ENCODE measurements around the gene BAD. TPM values are rescaled to one million over a fixed set of nuclear protein-coding genes. Genes with fewer than 3 reads are reported as not detected.

Gene BAD
- total RNA-seq, 1 experiment from 2014 or later = 23.3 TPM

- DNase-seq = no peak
Measured at GRCh38 chr11:64243236-64243854, 41.1 kb downstream of the BAD start.

More at GRCh38 chr11:64243236-64243854, 41.1 kb downstream of the BAD start:
- Histone ChIP-seq H2BK15ac (ENCODE audit: low read depth, low read length) (no peak overlapping the region), H3K79me2 (ENCODE audit: insufficient read depth, low read length) (peaks cover 9% of the 10 kb centered on the region; the same call in 1 of the 2 replicates), H3K27me3 (ENCODE audit: insufficient read depth, low read length) (no peaks in the 10 kb centered on the region), H2BK5ac (ENCODE audit: insufficient read length, low read length) (no peak overlapping the region), H3K18ac (ENCODE audit: insufficient read length, low read depth, low read length) (no peak overlapping the region), H4K8ac (replicated peaks; ENCODE audit: insufficient read length, low read depth, low read length) (no peak overlapping the region), H3K23me2 (ENCODE audit: insufficient read length, low read depth, low read length, poor library complexity, severe bottlenecking) (peaks cover 21% of the 10 kb centered on the region), H2AFZ (ENCODE audit: low read length) (no peak overlapping the region), H3K4me2 (ENCODE audit: insufficient read depth, insufficient read length, low read length) (no peak overlapping the region), H3K79me1 (ENCODE audit: insufficient read depth, low read depth, low read length, poor library complexity, severe bottlenecking) (no peaks in the 10 kb centered on the region), H2BK20ac (ENCODE audit: low read depth, low read length, poor library complexity, severe bottlenecking) (no peak overlapping the region), H3K56ac (ENCODE audit: insufficient read length, low read depth, low read length) (no peak overlapping the region), H2BK12ac (ENCODE audit: insufficient read length, low read depth, low read length) (no peak overlapping the region), H3K9ac (ENCODE audit: extremely low read depth, insufficient read length, low read length) (no peak overlapping the region), H3K4ac (ENCODE audit: low read depth, low read length) (no peak overlapping the region), H2AK5ac (ENCODE audit: insufficient read length, low read length) (no peak overlapping the region), H3K27ac (ENCODE audit: insufficient read length, low read depth, low read length) (no peak overlapping the region), H3K14ac (ENCODE audit: insufficient read depth, low read length) (no peak overlapping the region), H3T11ph (ENCODE audit: low read length) (no peak overlapping the region), H3K9me3 (ENCODE audit: control insufficient read depth, low read depth, low read length) (no peaks in the 10 kb centered on the region), H4K20me1 (ENCODE audit: control insufficient read depth, insufficient read depth, insufficient read length) (no peaks in the 10 kb centered on the region), H2BK120ac (ENCODE audit: low read depth, low read length, poor library complexity, severe bottlenecking) (no peak overlapping the region), H3K4me1 (ENCODE audit: insufficient read depth, low read length) (no peaks in the 10 kb centered on the region), H3K23ac (ENCODE audit: insufficient read length, low read depth, low read length) (no peak overlapping the region), H4K91ac (ENCODE audit: insufficient read length, low read depth, low read length) (no peak overlapping the region), H4K5ac (ENCODE audit: insufficient read length, low read depth, low read length) (no peak overlapping the region)
- Mint-ChIP-seq H3K4me3 (peak overlapping the region; percentile 85 to 93), H3K9me3 (no peaks in the 10 kb centered on the region; a peak in 1 of 5 replicates), H3K27me3 (ENCODE audit: low read depth) (no peaks in the 10 kb centered on the region), H3K4me1 (peaks cover 28 to 35% of the 10 kb centered on the region in 2 experiments), H3K36me3 (ENCODE audit: insufficient read depth in 1 of 3, low read depth in 3 of 3) (peaks cover 13 to 31% (median 17%) of the 10 kb centered on the region in 3 experiments), H3K27ac (peak overlapping the region; percentile 40 to 86 (median 75); a peak in 4 of 7 replicates)
- no CpG with 5 or more reads among the region's 8 CpGs for WGBS (ENCODE audit: extremely low coverage, insufficient read length, low lambda C conversion rate)
- TF ChIP-seq, protein P1, sequence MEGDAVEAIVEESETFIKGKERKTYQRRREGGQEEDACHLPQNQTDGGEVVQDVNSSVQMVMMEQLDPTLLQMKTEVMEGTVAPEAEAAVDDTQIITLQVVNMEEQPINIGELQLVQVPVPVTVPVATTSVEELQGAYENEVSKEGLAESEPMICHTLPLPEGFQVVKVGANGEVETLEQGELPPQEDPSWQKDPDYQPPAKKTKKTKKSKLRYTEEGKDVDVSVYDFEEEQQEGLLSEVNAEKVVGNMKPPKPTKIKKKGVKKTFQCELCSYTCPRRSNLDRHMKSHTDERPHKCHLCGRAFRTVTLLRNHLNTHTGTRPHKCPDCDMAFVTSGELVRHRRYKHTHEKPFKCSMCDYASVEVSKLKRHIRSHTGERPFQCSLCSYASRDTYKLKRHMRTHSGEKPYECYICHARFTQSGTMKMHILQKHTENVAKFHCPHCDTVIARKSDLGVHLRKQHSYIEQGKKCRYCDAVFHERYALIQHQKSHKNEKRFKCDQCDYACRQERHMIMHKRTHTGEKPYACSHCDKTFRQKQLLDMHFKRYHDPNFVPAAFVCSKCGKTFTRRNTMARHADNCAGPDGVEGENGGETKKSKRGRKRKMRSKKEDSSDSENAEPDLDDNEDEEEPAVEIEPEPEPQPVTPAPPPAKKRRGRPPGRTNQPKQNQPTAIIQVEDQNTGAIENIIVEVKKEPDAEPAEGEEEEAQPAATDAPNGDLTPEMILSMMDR (conservative IDR thresholded peaks at IDR 0.05) = no peak
